ENCODE measurements around the gene JAZF1.

DNA sequence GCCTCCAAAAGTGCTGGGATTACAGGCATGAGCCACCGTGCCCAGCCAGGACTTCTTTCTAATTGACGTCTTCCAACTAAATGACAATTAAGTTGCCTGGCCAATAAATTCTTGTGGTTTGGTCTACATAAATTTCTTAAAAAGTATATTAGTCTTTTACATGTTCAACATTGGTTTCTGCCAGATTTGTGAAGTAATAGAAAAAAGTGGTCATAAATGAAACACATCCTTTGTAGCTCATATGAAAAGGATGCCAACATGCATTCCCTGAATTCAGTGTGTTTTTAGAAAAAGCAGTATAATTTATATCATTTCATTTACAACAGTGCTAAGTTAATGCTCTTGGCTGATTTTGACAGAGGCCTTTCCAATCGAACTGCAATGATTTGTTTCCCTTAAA lies 225.6 kb downstream of the JAZF1 start:
- no peak for TF ChIP-seq CTCF (IDR thresholded peaks at IDR 0.05)
- TF ChIP-seq POLR2A (IDR thresholded peaks at IDR 0.05): no peak
- TF ChIP-seq POLR2AphosphoS5 (IDR thresholded peaks at IDR 0.05): no peak

Data from prostate gland (tissue), 2 donors.